HEK293T (cell line): Measurements from ENCODE around the gene EFCAB5.
A peak's percentile ranks its signal among the peaks of the same experiment; 100 is the strongest.

ENCODE experiments used
- CTCF ChIA-PET: fragments of 350-600 bp; formaldehyde crosslinking; extraction: SDS; loops from one replicate; lab custom pipeline; 2021; ENCODE audit warnings: antibody characterized with exemption, inconsistent platforms; lab: Yijun Ruan, JAX
- POLR2A ChIA-PET: fragments of 350-600 bp; formaldehyde crosslinking; extraction: SDS; loops from one replicate; lab custom pipeline; 2020; ENCODE audit warnings: antibody characterized with exemption, inconsistent platforms; lab: Yijun Ruan, JAX
- DNase-seq: peaks from one replicate; pipeline ENCODE4 v3.0.0; 2012; ENCODE audit warnings: mixed read lengths; ENCODE audit errors: extremely low spot score
- ARNT ChIP-seq: fragments of 450-650 bp; IDR thresholded peaks from 2 replicates; pipeline ENCODE4 v1.6.1; 2017; ENCODE audit warnings: mild to moderate bottlenecking
- BHLHE40 ChIP-seq: fragments of 450-650 bp; IDR thresholded peaks from 2 replicates; pipeline ENCODE4 v1.6.1; 2016; ENCODE audit warnings: mild to moderate bottlenecking, moderate library complexity, borderline replicate concordance
- CTBP1 ChIP-seq: fragments of 450-650 bp; IDR thresholded peaks from 2 replicates; pipeline ENCODE4 v1.6.1; 2016; ENCODE audit warnings: borderline replicate concordance
- ELF4 ChIP-seq: fragments of 450-650 bp; IDR thresholded peaks from 2 replicates; pipeline ENCODE4 v1.6.1; 2017; ENCODE audit warnings: antibody characterized with exemption
- FOXA1 ChIP-seq: fragments of 450-650 bp; IDR thresholded peaks from 2 replicates; pipeline ENCODE4 v1.6.1; 2016; ENCODE audit warnings: mild to moderate bottlenecking
- FOXK2 ChIP-seq: fragments of 450-650 bp; IDR thresholded peaks from 2 replicates; pipeline ENCODE4 v1.6.1; 2016; ENCODE audit warnings: mild to moderate bottlenecking
- FOXM1 ChIP-seq: fragments of 450-650 bp; IDR thresholded peaks from 2 replicates; pipeline ENCODE4 v1.6.1; 2017; ENCODE audit warnings: mild to moderate bottlenecking, borderline replicate concordance
- HDGF ChIP-seq: fragments of 450-650 bp; IDR thresholded peaks from 2 replicates; pipeline ENCODE4 v1.6.1; 2017; ENCODE audit warnings: antibody characterized with exemption, borderline replicate concordance
- L3MBTL2 ChIP-seq: fragments of 450-650 bp; conservative IDR thresholded peaks from 2 replicates; pipeline ENCODE4 v1.6.1; 2016; ENCODE audit warnings: mild to moderate bottlenecking
- LEF1 ChIP-seq: fragments of 450-650 bp; IDR thresholded peaks from 2 replicates; pipeline ENCODE4 v1.6.1; 2017; ENCODE audit warnings: mild to moderate bottlenecking, borderline replicate concordance
- NFRKB ChIP-seq: fragments of 450-650 bp; IDR thresholded peaks from 2 replicates; pipeline ENCODE4 v1.6.1; 2016; ENCODE audit warnings: mild to moderate bottlenecking, moderate library complexity
- SP1 ChIP-seq: fragments of 450-650 bp; IDR thresholded peaks from 2 replicates; pipeline ENCODE4 v1.6.1; 2017
- SUZ12 ChIP-seq: fragments of 450-650 bp; IDR thresholded peaks from 2 replicates; pipeline ENCODE4 v1.6.1; 2016; ENCODE audit warnings: mild to moderate bottlenecking
- TARDBP ChIP-seq: fragments of 450-650 bp; IDR thresholded peaks from 2 replicates; pipeline ENCODE4 v1.6.1; 2016
- ZNF384 ChIP-seq: fragments of 450-650 bp; IDR thresholded peaks from 2 replicates; pipeline ENCODE4 v1.6.1; 2016
- TF ChIP-seq, protein P1 (sequence below): fragments of 450-650 bp; IDR thresholded peaks from 2 replicates; pipeline ENCODE4 v1.6.1; 2016

EFCAB5 gene

DNA sequence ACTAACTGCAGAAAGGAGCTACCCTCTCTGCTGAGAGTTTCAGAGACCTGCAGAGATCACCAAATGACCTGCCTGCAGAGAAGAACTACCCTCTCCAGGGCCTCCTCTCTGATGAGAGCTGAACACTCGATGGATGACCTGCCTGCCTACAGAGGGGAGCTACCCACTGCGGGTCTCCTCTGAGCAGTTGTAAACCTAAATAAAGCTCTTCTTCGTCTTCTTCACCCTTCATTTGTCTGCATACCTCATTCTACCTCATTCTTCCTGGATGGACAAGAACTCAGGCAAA lies 35.6 kb upstream of the EFCAB5 start:
- ChIA-PET CTCF (no interaction called here), POLR2A (interaction anchor here (1.4 kb wide), 1 partner anchor 24 kb away, joined by 3 read pairs; the partner anchor contains the start of gene SSH2)
- no peak for DNase-seq
- TF ChIP-seq, protein P1, sequence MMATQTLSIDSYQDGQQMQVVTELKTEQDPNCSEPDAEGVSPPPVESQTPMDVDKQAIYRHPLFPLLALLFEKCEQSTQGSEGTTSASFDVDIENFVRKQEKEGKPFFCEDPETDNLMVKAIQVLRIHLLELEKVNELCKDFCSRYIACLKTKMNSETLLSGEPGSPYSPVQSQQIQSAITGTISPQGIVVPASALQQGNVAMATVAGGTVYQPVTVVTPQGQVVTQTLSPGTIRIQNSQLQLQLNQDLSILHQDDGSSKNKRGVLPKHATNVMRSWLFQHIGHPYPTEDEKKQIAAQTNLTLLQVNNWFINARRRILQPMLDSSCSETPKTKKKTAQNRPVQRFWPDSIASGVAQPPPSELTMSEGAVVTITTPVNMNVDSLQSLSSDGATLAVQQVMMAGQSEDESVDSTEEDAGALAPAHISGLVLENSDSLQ: no peak
- TF ChIP-seq SP1 (no peak), BHLHE40 (no peak), ZNF384 (no peak), NFRKB (no peak), TARDBP (no peak), FOXK2 (no peak), FOXA1 (no peak), ARNT (no peak), HDGF (no peak), SUZ12 (no peak), CTBP1 (no peak), L3MBTL2 (no peak), ELF4 (no peak), FOXM1 (no peak), LEF1 (no peak)

- ChIA-PET CTCF (no interaction called here), POLR2A (no interaction called here)
- no peak for DNase-seq
- no peak for TF ChIP-seq ZNF384
- no peak for TF ChIP-seq NFRKB
- no peak for TF ChIP-seq BHLHE40
- no peak for TF ChIP-seq ELF4
- TF ChIP-seq, protein P1: no peak
These were observed 34.5 kb upstream of the EFCAB5 start for GRCh38 chr17:29906969-29907368.

GRCh38 chr17:29909236-29910003 lies 32.0 kb upstream of the EFCAB5 start:
- TF ChIP-seq SP1: no peak
- no peak for TF ChIP-seq TARDBP
- TF ChIP-seq FOXA1: no peak
- no peak for TF ChIP-seq HDGF
- TF ChIP-seq ELF4: no peak
- no peak for TF ChIP-seq FOXM1
- no peak for TF ChIP-seq NFRKB
- TF ChIP-seq CTBP1: no peak
- TF ChIP-seq SUZ12: no peak
- TF ChIP-seq LEF1: no peak
- TF ChIP-seq BHLHE40: no peak
- TF ChIP-seq, protein P1: no peak
- no peak for TF ChIP-seq FOXK2
- TF ChIP-seq L3MBTL2: no peak
- TF ChIP-seq ZNF384: no peak
- TF ChIP-seq ARNT: no peak
- POLR2A ChIA-PET: no interaction called here
- CTCF ChIA-PET: interaction anchor here (0.6 to 0.7 kb wide), 3 partner anchors 13 to 184 kb away, joined by 3 to 4 read pairs (median 3); no protein-coding TSS in a partner anchor
- no peak for DNase-seq

GRCh38 chr17:29911641-29912177 lies 29.7 kb upstream of the EFCAB5 start:
- CTCF ChIA-PET: interaction anchor here (0.6 to 2.0 kb wide), 2 partner anchors 19 to 779 kb away, joined by 4 to 7 read pairs; partner anchors contain the start of gene SSH2
- DNase-seq: no peak
- POLR2A ChIA-PET: interaction anchor here (1.7 kb wide), 1 partner anchor 18 kb away, joined by 5 read pairs; the partner anchor contains the start of gene SSH2
- TF ChIP-seq FOXM1: no peak
- no peak for TF ChIP-seq SP1
- no peak for TF ChIP-seq L3MBTL2
- no peak for TF ChIP-seq HDGF
- no peak for TF ChIP-seq ELF4
- no peak for TF ChIP-seq ARNT
- no peak for TF ChIP-seq SUZ12
- no peak for TF ChIP-seq FOXK2

- ChIA-PET CTCF (no interaction called here), POLR2A (no interaction called here)
- DNase-seq: no peak
- TF ChIP-seq L3MBTL2 (no peak), LEF1 (no peak), SUZ12 (no peak), TARDBP (no peak), FOXA1 (no peak), ELF4 (no peak), CTBP1 (no peak)
These were observed 26.5 kb upstream of the EFCAB5 start for GRCh38 chr17:29914819-29915537.

DNA sequence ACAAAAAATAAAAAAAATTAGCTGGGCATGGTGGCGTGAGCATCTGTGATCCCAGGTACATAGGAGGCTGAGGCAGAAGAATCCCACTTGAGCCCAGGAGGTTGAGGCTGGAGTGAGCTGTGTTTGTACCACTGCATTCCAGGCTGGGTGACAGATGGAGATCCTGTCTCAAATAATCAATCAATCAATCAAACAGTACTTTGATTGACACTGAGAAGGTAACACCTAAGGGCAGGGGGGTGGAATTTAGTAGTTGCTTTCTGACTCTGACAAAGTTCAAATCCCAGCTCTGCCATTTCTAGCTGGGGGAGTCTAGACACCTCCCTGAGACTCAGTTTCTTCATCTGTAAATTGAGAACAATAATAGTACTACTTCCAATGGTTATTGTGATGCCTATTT lies 23.4 kb upstream of the EFCAB5 start:
- DNase-seq: no peak
- ChIA-PET CTCF (no interaction called here), POLR2A (interaction anchor here (1.4 kb wide), 1 partner anchor 68 kb away, joined by 4 read pairs; no protein-coding TSS in a partner anchor)
- TF ChIP-seq, protein P1: peak; percentile 82
- TF ChIP-seq NFRKB: no peak
